ENCODE results near the gene GAB2.

The GAB2 gene

GRCh38 chr11:78270971-78271370, 146.6 kb downstream of the GAB2 start:
- TF ChIP-seq CTCF (IDR thresholded peaks at IDR 0.05; ENCODE audit: low read depth, low read length) = no peak
- H3K4me1 ChIP-seq = no peaks in the 10 kb centered on the region
- no peaks in the 10 kb centered on the region; the same call in 1 of the 2 replicates for H3K9me3 ChIP-seq
- peaks cover 12% of the 10 kb centered on the region for H3K36me3 ChIP-seq
- H3K27me3 ChIP-seq = no peaks in the 10 kb centered on the region
- no peak overlapping the region for H3K4me3 ChIP-seq (ENCODE audit: low read depth, low read length)
- DNase-seq = no peak

GRCh38 chr11:78269806-78270205, 147.8 kb downstream of the GAB2 start:
- TF ChIP-seq CTCF (IDR thresholded peaks at IDR 0.05; ENCODE audit: low read depth, low read length) = no peak
- H3K4me1 ChIP-seq = no peaks in the 10 kb centered on the region
- H3K36me3 ChIP-seq = peaks cover 12% of the 10 kb centered on the region

GRCh38 chr11:78268591-78269410, 148.8 kb downstream of the GAB2 start:
- no peak overlapping the region for H3K4me3 ChIP-seq (ENCODE audit: low read depth, low read length)
- H3K4me1 ChIP-seq = no peaks in the 10 kb centered on the region
- H3K27me3 ChIP-seq = no peaks in the 10 kb centered on the region
- DNase-seq = no peak
- H3K9me3 ChIP-seq = no peaks in the 10 kb centered on the region; the same call in 1 of the 2 replicates
- peaks cover 8% of the 10 kb centered on the region for H3K36me3 ChIP-seq
- no peak for TF ChIP-seq CTCF (IDR thresholded peaks at IDR 0.05; ENCODE audit: low read depth, low read length)

More at GRCh38 chr11:78269806-78270205, 147.8 kb downstream of the GAB2 start:
- DNase-seq = no peak
- Histone ChIP-seq H3K4me3 (ENCODE audit: low read depth, low read length) (no peak overlapping the region), H3K27me3 (no peaks in the 10 kb centered on the region), H3K9me3 (no peaks in the 10 kb centered on the region; the same call in 1 of the 2 replicates)

- TF ChIP-seq CTCF (IDR thresholded peaks at IDR 0.05; ENCODE audit: low read depth, low read length) = 0 out of 2 replicates have a peak, but pooled peaks have one; percentile 1
Observed at GRCh38 chr11:78266451-78266850, 151.2 kb downstream of the GAB2 start.

GRCh38 chr11:78265326-78265725, 152.3 kb downstream of the GAB2 start:
- H3K4me3 ChIP-seq (ENCODE audit: low read depth, low read length) = no peak overlapping the region
- H3K4me1 ChIP-seq = no peaks in the 10 kb centered on the region
- H3K27me3 ChIP-seq = no peaks in the 10 kb centered on the region
- H3K9me3 ChIP-seq = no peaks in the 10 kb centered on the region
- DNase-seq = no peak
- TF ChIP-seq CTCF (IDR thresholded peaks at IDR 0.05; ENCODE audit: low read depth, low read length) = no peak
- H3K36me3 ChIP-seq = peaks cover 2% of the 10 kb centered on the region; the same call in 1 of the 2 replicates

More at GRCh38 chr11:78266451-78266850, 151.2 kb downstream of the GAB2 start:
- H3K4me3 ChIP-seq (ENCODE audit: low read depth, low read length) = no peak overlapping the region
- H3K27me3 ChIP-seq = no peaks in the 10 kb centered on the region
- DNase-seq = no peak
- no peaks in the 10 kb centered on the region for H3K9me3 ChIP-seq
- H3K36me3 ChIP-seq = peaks cover 2% of the 10 kb centered on the region; the same call in 1 of the 2 replicates
- no peaks in the 10 kb centered on the region for H3K4me1 ChIP-seq

- no peaks in the 10 kb centered on the region for H3K9me3 ChIP-seq
- no peaks in the 10 kb centered on the region for H3K36me3 ChIP-seq
- TF ChIP-seq CTCF (IDR thresholded peaks at IDR 0.05; ENCODE audit: low read depth, low read length) = no peak
- DNase-seq = no peak
- H3K4me1 ChIP-seq = no peaks in the 10 kb centered on the region
- no peak overlapping the region for H3K4me3 ChIP-seq (ENCODE audit: low read depth, low read length)
- no peaks in the 10 kb centered on the region for H3K27me3 ChIP-seq
Observed at GRCh38 chr11:78262691-78263090, 154.9 kb downstream of the GAB2 start.
